ENCODE results near the gene SNCAIP.
"Not testable (repeated sequence)": the region's sequence is repeated elsewhere in the genome, so short reads cannot be mapped to it uniquely, and the experiment has no call there.

Gene SNCAIP

GRCh38 chr5:122362361-122362760 is 50.3 kb downstream of the SNCAIP start:
- DNase-seq: no peak

- no peak for DNase-seq
Observed at GRCh38 chr5:122363623-122364022, 51.6 kb downstream of the SNCAIP start.

GRCh38 chr5:122366501-122366900 is 54.5 kb downstream of the SNCAIP start:
- no peak for DNase-seq

GRCh38 chr5:122367456-122367855 is 55.4 kb downstream of the SNCAIP start:
- no peak for DNase-seq

- no peak for DNase-seq
Observed at GRCh38 chr5:122368510-122369251, 56.6 kb downstream of the SNCAIP start.

- no peak for DNase-seq
Observed at GRCh38 chr5:122369253-122369815, 57.3 kb downstream of the SNCAIP start.

GRCh38 chr5:122371511-122372151 is 59.6 kb downstream of the SNCAIP start:
- DNase-seq: no peak

GRCh38 chr5:122374110-122374509 is 62.1 kb downstream of the SNCAIP start:
- DNase-seq: no peak

GRCh38 chr5:122375801-122376200 is 63.8 kb downstream of the SNCAIP start:
- DNase-seq: no peak

- no peak for DNase-seq
Observed at GRCh38 chr5:122376250-122376649, 64.2 kb downstream of the SNCAIP start.

GRCh38 chr5:122377026-122377425 is 65.0 kb downstream of the SNCAIP start:
- DNase-seq: no peak

- DNase-seq: not testable (repeated sequence)
Observed at GRCh38 chr5:122382938-122383337, 70.9 kb downstream of the SNCAIP start.

- no peak for DNase-seq
Observed at GRCh38 chr5:122384739-122385235, 72.8 kb downstream of the SNCAIP start.

- DNase-seq: no peak
Observed at GRCh38 chr5:122385286-122385685, 73.2 kb downstream of the SNCAIP start.

- no peak for DNase-seq
Observed at GRCh38 chr5:122385808-122386207, 73.8 kb downstream of the SNCAIP start.

GRCh38 chr5:122390154-122390553 is 78.1 kb downstream of the SNCAIP start:
- no peak for DNase-seq

- DNase-seq: no peak
Observed at GRCh38 chr5:122390694-122391093, 78.7 kb downstream of the SNCAIP start.

GRCh38 chr5:122391621-122392020 is 79.6 kb downstream of the SNCAIP start:
- DNase-seq: no peak

GRCh38 chr5:122392224-122392623 is 80.2 kb downstream of the SNCAIP start:
- no peak for DNase-seq

- DNase-seq: no peak
Observed at GRCh38 chr5:122392824-122393223, 80.8 kb downstream of the SNCAIP start.

- DNase-seq: no peak
Observed at GRCh38 chr5:122394284-122394930, 82.4 kb downstream of the SNCAIP start.

- no peak for DNase-seq
Observed at GRCh38 chr5:122398016-122398415, 86.0 kb downstream of the SNCAIP start.

- no peak for DNase-seq
Observed at GRCh38 chr5:122400341-122400740, 88.3 kb downstream of the SNCAIP start.

- no peak for DNase-seq
Observed at GRCh38 chr5:122400938-122401337, 88.9 kb downstream of the SNCAIP start.

Measured in NCI-H2029 treated with DMSO at 0.1 percent for 48 hours (cell line).